GM18873 (cell line): ENCODE results near the gene ACSL1.

Experiments used
- ATAC-seq: cut with Tn5 transposase; IDR thresholded peaks from one replicate; pipeline ENCODE4 v1.9.1; 2021; ENCODE audit warnings: mild to moderate bottlenecking, moderate library complexity, moderate number of reproducible peaks; ENCODE audit not compliant: unreplicated experiment, low FRiP score

ACSL1 gene

GRCh38 chr4:184732126-184732525, 93.6 kb downstream of the ACSL1 start:
- ATAC-seq = no peak

GRCh38 chr4:184731056-184731455, 94.7 kb downstream of the ACSL1 start:
- ATAC-seq = no peak

- no peak for ATAC-seq
Observed at GRCh38 chr4:184729946-184730345, 95.8 kb downstream of the ACSL1 start.

- no peak for ATAC-seq
Observed at GRCh38 chr4:184728858-184729257, 96.9 kb downstream of the ACSL1 start.

GRCh38 chr4:184727430-184727829, 98.3 kb downstream of the ACSL1 start:
- ATAC-seq = no peak

GRCh38 chr4:184722798-184723197, 103.0 kb downstream of the ACSL1 start:
- no peak for ATAC-seq

GRCh38 chr4:184721254-184721653, 104.5 kb downstream of the ACSL1 start:
- no peak for ATAC-seq

- ATAC-seq = no peak
Observed at GRCh38 chr4:184719407-184719806, 106.4 kb downstream of the ACSL1 start.

GRCh38 chr4:184715526-184715925, 110.2 kb downstream of the ACSL1 start:
- ATAC-seq = no peak

GRCh38 chr4:184713887-184714286, 111.9 kb downstream of the ACSL1 start:
- no peak for ATAC-seq

- ATAC-seq = no peak
Observed at GRCh38 chr4:184712322-184712721, 113.4 kb downstream of the ACSL1 start.

GRCh38 chr4:184706453-184706852, 119.3 kb downstream of the ACSL1 start:
- ATAC-seq = no peak

- no peak for ATAC-seq
Observed at GRCh38 chr4:184705692-184706091, 120.1 kb downstream of the ACSL1 start.
